ENCODE data around the gene SEC14L6.
A peak's percentile ranks its signal among the peaks of the same experiment; 100 is the strongest.
"Not testable (repeated sequence)": the region's sequence is repeated elsewhere in the genome, so short reads cannot be mapped to it uniquely, and the experiment has no call there.

Gene SEC14L6

DNA sequence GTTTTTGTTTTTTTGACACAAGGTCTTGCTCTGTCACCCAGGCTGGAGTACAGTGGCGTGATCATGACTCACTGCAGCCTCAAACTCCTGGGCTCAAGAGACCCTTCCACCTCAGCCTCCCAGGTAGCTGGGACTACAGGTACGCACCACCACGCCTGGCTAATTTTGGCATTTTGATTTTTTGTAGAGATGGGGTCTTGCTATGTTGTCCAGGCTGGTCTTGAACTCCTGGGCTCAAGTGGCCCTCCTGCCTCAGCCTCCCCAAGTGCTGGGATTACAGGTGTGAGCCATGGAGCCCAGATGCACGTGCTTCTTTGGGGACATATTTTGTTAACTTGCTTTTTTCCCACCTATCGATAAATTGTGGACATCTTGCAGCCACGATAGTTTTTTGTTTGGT lies 20.7 kb upstream of the SEC14L6 start:
- FAIRE-seq; DNase-seq (ENCODE audit: low spot score): not testable (repeated sequence)

DNA sequence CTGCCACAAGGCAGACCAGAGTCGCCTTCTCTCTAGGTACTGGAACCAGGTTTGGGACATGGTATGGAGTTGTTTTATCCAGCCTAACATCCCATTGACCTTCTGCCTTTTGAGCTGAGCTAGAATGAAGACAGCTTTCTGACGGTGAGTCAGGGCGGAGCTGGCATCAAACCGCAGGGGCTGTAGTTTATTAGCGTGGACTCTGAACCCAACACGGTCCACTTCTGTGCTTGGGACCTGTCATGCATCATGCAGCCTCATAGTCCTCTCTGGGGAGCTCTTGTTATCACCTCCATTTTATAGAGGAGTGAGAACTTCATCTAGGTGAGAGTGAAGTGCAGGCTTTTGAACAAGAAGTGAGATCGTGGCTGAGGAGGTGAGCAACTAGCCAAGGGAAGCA lies 19.6 kb upstream of the SEC14L6 start:
- peak; percentile 63 for FAIRE-seq
- no peak for DNase-seq (ENCODE audit: low spot score)

DNA sequence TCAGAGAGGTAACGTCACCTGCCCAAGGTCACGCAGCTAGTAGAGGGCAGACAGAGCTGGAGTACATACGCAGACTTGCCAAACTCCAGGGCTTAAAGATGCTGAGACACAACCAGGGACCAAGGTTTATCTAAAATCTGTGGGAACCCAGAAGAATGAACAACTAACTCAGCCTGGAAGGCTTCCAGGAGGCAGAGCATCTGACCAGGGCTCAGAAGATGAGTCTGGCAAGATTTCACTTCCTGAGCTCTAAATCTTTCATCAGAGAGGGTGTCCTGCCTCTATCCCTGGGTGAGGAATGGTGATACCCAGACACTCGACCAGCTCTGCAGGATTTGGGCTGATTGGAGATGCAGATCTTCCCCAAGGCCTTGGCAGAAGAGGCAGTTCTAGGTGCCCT lies 18.8 kb upstream of the SEC14L6 start:
- FAIRE-seq (no peak), DNase-seq (ENCODE audit: low spot score) (no peak)

DNA sequence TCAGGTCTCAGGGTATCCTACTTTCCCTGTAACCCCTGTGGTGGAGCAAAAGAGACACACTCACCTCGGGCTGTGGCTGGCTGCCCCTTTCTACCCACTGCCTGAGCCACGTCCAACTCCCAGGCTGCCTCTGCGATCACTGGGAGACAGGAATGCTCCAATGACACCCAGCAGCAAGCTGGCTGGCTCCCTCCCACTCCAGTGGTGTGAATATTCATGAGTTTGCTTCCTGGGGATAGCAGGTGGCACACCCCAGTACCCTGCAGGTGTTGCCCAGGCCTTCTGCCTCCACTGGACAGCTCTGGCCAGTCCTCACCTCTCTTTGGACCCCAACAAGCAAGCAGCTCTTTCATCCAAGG lies 18.2 kb upstream of the SEC14L6 start:
- FAIRE-seq (peak; percentile 20), DNase-seq (ENCODE audit: low spot score) (no peak)

DNA sequence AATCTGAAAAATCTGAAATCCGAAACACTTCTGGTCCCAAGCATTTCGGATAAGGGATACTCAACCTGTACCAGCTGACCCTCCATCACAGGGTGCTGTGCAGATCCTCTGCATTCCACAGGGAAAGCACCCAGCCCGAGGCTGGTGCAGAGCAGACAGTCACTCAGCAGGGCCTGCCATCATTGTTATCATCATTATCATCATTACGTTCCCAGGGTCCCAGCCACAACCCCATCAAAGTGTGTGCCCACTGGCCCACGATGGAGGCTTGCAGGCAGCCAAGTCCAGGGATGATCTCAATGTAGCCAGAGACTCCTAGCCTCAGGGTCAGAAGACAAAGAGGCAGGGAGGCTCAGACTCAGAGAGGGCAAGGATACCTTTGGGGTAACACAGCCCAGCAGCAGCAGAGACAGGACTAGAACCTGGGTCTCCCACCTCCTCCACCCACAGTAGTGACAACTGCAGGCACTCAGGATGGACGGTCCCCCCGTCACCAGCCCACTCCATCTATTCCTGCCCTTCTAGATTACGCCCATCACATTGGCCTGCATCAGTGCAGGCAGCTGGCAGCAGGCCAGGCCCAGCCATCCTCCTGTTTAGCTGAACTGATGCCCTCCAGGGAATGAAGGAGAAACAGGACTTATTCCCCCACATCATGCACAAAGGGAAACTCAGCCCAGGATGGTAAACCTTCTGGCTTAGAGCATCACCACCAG lies 17.7 kb upstream of the SEC14L6 start:
- no peak for DNase-seq (ENCODE audit: low spot score)
- FAIRE-seq, result peak; percentile 13

DNA sequence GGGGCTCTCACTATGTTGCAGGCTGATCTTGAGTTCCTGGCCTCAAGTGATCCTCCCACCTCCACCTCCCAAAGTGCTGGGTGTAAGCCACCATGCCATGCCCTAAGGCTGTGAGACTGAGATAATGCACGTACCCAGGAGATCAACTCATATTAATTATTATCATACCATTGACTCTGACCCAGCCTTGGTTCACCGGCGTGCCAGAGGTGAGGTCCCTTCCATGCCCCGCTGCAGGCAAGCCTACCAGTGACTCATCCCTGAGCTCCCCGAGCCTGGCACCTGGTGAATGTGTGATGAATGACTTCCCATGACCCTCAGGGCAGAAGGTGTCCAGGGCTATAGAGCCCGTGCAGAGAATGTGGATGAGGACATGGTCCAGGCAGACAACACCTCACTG lies 15.8 kb upstream of the SEC14L6 start:
- no peak for DNase-seq (ENCODE audit: low spot score)
- FAIRE-seq, result no peak

DNA sequence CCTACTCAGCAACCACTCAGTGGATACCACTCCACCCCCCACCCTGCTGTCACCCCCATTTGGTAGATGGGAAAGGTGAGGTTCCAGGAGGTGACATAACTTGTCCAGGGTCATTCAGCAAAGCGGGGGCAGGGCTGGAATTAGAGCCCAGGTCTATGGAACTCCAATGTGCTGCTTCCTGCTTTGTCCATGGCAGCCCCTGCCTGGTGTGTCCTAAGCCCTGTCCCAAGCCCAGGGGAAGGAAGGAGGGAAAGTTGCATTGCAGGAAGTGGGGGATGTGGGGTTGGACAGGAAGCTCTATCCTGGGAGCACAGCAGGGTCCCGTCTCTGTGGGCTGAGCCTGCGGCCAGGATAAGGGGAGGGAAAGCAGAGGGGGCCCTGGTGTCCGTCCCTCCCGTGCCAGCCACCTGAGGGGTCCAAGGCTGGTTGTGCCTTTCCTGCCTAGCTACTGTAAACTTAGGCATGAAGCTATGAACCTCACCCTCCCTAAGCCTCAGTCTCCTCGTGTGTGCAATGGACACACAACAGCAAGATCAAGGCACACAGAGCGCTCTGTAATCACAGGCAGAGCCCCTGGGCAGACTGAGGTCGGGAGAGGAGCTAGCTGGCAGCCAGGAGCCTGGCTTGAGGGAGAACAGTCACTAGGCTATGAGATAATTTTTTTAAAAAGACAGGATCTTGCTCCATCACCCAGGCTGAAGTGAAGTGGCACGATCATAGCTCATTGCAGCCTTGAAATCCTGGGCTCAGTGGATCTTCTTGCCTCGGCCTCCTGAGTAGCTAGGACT lies 15.1 kb upstream of the SEC14L6 start:
- FAIRE-seq, result no peak
- DNase-seq (ENCODE audit: low spot score), result no peak

DNA sequence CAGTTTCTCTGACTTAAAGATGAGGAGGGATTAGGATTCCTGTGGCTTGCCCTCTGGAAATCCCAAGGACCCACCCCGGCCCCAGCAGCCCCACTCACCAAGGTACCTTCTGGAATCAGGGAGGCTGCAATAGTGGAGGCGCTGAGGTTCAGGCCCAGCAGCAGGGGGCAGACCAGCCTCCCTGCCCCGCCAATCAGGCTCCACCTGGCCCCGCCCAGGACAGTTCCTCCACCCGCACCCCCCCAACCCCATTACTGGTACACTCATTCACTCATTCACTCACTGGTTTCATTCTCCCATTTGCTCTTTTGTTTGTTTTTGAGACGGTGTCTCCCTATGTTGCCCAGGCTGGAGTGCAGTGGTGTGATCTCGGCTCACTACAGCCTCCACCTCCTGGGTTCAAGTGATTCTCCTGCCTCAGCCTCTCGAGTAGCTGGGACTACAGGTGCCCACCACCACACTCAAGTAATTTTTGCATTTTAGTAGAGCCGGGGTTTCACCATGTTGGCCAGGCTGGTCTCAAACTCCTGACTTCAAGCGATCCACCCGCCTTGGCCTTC lies 14.2 kb upstream of the SEC14L6 start:
- FAIRE-seq, result not testable (repeated sequence)
- peak; percentile 41 for DNase-seq (ENCODE audit: low spot score)

DNA sequence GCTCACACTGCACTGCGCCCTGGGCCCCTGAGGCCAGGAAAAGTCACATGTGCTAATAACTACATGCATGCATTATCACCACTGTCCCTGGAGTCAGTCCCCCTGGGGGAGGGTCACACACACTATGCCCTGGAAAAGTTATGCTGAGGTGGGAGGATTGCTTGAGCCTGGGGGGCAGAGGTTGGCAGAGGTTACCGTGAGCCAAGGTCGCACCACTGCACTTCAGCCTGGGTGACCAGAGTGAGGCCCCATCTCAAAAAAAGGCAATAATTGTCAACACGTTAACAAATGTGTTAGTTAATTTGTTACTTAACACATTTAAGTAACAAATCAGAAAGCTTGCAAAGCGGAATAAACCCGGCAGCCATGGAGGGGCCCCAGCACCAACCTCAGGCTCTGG lies 13.3 kb upstream of the SEC14L6 start:
- FAIRE-seq (peak; percentile 82), DNase-seq (ENCODE audit: low spot score) (no peak)

DNA sequence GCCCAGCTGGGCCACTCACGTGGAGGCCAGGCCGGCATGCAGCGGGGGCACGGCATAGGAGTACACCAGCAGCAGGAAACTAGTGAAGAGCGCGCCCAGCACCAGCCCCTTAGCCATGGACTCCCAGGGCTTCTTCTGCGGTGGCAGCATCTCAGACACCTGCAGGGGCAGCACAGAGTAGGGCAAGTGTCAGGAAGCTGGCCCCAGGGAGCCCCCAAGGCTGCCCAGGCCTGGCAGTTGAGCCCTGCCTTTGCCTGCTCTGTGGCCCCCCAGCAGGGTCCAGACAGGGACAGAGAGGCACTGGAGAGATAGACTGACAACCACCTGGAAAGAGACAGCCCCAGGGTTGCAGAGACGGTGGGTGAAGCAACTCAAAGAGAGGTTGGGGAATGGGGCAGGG lies 10.7 kb upstream of the SEC14L6 start:
- FAIRE-seq (no peak), DNase-seq (ENCODE audit: low spot score) (no peak)

DNA sequence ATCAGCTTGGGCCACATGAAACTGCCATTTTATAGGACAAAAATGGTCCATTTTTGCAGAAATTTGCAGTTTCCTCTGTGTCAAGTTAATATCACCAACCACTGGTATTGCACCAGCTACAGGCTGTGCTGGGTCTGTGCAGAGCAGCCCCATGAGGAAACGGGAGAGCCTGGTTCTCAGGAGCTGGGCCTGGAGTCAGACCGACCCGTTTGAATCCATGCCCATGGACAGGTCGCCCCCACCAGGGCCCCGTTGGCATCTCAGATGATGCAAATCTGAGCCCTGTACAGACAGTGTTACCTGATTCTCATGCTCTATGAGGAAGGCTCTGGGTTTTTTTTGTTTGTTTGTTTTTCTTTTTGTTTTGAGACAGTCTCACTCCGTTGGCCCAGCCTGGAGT lies 9.8 kb upstream of the SEC14L6 start:
- DNase-seq (ENCODE audit: low spot score) (no peak), FAIRE-seq (no peak)

DNA sequence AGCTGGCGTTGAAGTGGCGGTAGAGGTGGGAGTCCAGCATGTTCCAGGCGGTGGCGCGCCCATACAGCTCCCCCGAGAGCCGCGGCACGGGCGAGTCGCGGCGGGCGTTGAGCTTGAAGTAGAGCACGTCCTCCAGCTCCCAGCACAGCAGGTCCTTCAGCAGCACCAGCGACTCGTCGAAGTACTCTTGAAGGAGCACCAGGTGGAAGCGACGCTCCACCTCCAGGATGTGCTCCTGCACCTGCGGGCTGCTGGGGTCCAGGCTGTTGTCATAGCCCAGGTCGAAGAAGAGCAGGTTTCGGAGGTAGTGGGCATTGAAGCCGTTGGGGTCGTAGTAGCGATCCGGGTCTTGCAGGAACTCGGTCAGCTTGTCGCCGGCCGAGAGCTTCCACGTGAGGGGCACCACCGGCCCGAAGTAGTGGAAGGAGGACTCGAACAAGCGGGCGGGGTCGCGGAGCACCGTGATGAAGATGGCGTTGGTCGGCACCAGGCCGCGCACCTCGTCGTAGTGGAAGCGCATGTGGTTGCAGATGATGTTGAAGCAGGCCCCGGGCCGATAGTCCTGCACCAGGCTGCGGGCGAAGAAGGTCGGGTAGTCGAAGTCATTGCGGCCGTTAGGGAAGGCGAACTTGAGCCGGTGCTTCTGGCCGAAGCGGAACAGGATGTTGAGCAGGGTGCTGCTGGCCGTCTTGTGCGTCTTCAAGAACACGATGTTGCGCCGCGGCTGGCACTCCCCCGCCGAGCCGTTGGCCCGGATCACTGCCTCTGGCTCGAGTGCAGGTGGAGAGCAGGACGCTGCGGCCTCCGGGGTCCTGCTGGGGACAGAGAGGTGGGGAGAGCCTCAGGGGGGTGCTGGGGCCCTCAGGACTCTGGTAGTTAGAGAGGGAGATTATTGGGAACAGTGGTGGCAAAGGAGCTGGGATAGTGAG lies 9.0 kb upstream of the SEC14L6 start:
- no peak for DNase-seq (ENCODE audit: low spot score)
- no peak for FAIRE-seq

DNA sequence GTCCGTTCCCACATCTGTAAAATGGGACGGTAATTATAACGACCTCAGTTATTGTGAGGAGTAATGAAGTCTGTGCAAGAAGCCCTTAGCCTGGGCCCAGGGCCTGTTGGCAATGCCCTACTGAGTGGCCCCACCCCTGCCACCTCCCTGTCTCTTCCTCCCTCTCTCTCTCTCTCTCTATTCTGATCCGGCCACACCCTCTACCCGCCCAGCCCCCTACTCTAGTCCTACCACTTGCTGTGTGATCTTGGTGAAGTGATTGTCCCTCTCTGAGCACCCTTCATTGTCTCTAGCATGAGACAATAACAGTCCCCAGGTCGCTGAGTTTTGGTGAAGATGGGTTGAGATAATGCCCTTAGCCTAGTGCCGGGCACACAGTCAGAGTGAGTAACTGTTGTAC lies 7.4 kb upstream of the SEC14L6 start:
- FAIRE-seq, result no peak

DNA sequence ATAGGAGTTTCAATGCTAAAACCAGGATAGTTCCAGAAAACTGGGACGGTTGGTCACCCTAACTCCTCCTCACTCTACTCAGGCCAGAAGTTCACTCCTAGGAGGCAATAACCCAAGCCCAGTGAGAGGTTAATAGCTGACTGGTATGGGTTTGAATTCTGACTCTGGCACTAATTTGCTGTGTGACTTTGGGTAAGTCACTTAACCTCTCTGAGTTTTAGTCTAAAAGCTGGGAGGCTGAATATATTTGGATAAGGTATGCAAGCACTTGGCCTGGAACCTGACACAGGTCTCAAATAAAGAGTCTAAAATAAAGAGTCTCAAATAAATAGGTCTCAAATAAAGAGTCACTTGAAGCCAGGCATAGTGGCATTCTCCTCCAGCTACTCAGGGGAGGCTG lies 6.2 kb upstream of the SEC14L6 start:
- DNase-seq (ENCODE audit: low spot score), result no peak
- FAIRE-seq, result no peak

More for the DNA sequence above, 7.4 kb upstream of the SEC14L6 start:
- DNase-seq (ENCODE audit: low spot score), result no peak

DNA sequence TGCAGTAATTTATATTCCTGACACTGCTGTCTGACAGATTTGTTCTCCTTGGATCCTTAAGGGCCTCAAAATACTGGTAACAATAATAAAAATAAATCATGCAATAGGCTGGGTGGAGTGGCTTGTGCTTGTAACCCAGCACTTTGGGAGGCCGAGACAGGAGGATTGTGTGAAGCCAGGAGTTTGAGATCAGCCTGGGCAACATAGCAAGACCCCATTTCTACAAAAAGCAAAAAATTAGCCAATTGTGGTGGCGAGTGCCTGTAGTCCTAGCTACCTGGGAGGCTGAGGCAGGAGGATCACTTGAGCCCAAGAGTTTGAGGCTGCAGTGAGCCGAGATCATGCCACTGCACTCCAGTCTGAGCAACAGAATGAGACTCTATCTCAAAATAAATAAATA lies 5.3 kb upstream of the SEC14L6 start:
- not testable (repeated sequence) for FAIRE-seq; DNase-seq (ENCODE audit: low spot score)

DNA sequence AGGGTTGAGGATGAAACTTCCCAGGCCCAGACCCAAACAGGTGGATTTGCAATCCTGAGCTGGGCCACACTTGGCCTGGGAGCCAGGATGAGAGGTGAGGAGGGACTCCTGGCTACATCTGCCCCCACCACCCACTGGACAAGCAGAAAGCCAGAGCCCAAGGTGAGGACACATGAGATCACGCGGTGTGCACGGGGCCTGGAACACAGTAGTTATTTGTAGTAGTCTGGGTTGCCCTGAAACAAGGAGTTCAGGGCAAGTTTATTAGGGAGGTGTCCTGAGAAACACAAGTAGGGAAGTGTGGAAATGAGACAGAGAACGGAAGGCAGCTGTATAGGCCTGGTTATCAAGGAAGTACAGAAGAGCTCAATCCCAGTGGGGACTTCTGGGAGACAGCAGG lies 647 bp upstream of the SEC14L6 start:
- no peak for FAIRE-seq

DNA sequence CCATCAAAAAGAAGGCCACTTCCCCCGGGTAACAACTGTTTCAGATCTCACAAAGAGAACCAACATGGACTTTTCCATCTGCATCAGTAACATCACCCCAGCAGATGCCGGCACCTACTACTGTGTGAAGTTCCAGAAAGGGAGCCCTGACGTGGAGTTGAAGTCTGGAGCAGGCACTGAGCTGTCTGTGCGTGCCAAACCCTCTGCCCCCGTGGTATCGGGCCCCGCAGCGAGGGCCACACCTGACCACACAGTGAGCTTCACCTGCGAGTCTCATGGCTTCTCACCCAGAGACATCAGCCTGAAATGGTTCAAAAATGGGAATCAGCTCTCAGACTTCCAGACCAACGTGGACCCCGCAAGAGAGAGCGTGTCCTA lies 3.7 kb downstream of the SEC14L6 start:
- FAIRE-seq (no peak), DNase-seq (ENCODE audit: low spot score) (no peak)

More for the DNA sequence above, 647 bp upstream of the SEC14L6 start:
- DNase-seq (ENCODE audit: low spot score), result no peak

DNA sequence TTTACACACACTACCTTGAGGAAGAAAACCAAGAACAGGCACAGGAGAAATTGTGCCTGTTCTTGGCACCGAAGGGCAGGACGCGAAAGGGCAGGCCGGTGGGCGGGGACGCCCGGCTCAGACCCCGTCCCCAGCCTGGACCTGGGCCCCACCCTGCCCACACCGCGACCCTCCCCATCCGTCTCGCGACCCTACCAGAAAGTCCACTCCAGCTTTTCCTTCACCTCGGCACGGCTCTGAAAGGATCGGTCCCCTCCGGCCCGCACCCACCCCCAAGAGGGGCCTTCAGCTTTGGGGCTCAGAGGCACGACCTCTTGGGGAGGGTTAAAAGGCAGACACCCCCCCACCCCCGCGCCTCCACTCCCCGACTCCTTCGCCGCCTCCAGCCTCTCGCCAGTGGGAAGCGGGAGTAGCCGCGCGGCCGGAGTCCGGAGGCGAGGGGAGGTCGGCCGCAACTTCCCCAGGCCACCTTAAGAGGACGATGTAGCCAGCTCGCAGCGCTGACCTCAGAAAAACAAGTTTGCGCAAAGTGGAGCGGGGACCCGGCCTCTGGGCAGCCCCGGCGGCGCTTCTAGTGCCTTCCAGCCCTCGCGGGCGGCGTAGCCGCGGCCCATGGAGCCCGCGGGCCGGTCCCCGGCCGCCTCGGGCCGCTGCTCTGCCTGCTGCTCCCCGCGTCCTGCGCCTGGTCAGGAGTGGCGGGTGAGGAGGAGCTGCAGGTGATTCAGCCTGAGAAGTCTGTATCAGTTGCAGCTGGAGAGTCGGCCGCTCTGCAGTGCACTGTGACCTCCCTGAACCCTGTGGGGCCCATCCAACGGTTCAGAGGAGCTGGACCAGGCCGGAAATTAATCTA lies 4.4 kb downstream of the SEC14L6 start:
- DNase-seq (ENCODE audit: low spot score) (no peak), FAIRE-seq (no peak)

DNA sequence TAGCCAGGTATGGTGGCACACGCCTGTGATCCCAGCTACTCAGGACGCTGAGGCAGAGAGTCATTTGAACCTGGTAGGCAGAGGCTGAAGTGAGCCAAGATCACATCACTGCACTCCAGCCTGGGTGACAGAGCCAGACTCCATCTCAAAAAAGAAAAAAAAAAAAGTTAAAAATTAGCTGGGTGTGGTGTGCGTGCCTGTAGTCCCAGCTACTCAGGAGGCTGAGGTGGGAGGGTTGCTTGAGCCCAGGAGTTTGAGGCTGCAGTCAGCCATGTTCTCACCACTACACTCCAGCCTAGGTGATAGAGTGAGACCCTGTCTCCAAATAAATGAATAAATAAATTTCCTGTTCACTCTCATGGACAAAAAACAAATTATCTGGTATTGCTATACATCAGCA lies 5.0 kb downstream of the SEC14L6 start:
- not testable (repeated sequence) for DNase-seq (ENCODE audit: low spot score); FAIRE-seq

DNA sequence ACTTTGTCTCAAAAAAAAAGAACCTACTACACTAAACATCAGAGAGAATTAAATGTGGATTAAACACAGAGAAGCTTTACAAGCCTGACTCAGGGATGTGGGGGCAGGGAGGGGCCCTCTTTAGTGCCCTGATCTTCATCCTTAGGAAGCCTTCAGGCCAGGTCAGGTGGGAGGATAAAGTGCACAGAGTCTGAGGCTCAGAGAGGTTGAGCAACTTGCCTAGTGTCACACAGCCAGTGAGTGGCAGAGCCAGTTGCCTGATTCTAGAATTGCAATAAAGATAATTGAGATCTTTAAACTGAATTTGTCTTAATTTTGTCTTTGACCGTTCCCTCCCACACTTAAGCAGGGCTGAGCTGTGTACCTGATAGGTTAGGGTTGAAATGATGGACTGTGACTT lies 7.2 kb downstream of the SEC14L6 start:
- no peak for FAIRE-seq

DNA sequence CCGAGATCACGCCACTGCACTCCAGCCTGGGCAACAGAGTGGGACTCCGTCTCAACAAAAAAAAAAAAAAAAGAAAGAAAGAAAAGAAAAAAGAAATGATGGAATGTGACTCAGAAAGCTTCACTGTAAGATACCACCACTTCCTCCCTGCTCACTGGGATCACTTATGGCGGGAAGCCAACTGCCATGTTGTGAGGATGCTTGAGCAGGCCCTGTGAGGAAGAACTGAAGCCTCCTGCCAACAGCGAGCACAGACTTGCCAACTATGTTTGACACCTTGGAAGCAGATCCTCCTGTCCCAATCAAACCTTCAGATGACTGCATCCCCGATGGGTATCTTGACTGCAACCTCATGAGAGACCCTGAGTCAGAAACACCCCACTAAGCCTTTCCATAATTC lies 8.3 kb downstream of the SEC14L6 start:
- no peak for FAIRE-seq

More for the DNA sequence above, 7.2 kb downstream of the SEC14L6 start:
- no peak for DNase-seq (ENCODE audit: low spot score)

More for the DNA sequence above, 8.3 kb downstream of the SEC14L6 start:
- DNase-seq (ENCODE audit: low spot score), result peak; percentile 43

All from urothelium cell line (cell line).